ENCODE results near the gene ITGA11.

Gene ITGA11

DNA sequence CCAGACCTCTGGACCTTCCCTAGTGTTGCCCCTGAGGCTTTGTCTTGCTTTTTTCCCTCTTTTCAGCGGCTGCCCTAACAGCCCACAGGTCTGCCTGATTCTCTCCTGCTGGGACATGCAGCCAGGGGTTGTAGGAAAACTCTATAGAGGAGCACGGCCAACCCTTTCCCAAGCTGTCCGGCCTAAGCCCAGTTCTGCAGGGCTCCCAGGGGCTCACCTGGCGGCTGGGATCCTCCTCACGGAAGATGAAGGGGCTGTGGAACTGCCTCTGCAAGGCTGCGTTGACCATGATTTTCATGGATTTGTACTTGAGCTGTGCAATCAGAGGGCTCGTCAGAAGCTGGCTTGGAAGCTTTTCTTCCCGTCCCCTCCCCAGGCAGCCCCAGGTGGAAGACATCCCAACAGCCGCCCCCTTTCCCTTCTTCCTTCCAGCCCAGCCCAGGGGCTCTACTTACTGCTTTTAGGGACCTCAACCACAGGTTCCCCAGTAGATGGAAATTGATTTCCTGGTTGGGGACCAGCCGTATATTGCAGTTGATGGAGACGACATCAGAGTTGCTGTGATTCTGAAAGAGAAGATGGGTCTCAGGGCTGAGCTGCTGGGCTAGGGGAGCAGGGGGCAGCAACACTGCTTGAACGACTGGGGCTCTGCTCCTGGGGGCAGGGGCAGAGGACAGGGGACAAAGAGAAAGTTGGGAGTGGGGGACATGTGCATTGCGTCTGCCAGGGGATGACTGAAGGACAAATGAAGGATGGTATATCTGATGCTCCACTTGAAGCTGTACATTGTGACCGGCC, 124.6 kb downstream of the ITGA11 start:
- DNase-seq = no peak

DNA sequence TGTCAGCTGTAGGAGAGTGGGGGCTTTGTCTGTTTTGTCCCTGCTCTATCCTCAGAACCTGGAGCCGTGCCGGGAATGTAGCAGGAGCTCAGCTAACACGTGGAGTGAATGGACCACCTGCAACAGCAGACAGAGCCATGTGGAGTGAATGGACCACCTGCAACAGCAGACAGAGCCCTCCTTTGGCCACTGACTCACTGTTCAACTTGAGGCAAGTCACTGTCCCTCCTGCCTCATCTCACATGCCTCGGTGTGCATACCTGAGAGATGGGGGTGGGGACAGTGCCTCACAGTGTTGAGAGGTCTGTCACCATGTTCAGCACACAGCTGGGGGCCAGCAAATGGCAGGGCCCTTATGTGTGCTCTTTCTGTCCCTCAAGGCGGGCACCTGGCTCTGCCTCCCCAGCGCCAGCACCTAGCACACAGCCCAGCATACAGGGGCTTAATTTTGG, 126.5 kb downstream of the ITGA11 start:
- no peak for DNase-seq

DNA sequence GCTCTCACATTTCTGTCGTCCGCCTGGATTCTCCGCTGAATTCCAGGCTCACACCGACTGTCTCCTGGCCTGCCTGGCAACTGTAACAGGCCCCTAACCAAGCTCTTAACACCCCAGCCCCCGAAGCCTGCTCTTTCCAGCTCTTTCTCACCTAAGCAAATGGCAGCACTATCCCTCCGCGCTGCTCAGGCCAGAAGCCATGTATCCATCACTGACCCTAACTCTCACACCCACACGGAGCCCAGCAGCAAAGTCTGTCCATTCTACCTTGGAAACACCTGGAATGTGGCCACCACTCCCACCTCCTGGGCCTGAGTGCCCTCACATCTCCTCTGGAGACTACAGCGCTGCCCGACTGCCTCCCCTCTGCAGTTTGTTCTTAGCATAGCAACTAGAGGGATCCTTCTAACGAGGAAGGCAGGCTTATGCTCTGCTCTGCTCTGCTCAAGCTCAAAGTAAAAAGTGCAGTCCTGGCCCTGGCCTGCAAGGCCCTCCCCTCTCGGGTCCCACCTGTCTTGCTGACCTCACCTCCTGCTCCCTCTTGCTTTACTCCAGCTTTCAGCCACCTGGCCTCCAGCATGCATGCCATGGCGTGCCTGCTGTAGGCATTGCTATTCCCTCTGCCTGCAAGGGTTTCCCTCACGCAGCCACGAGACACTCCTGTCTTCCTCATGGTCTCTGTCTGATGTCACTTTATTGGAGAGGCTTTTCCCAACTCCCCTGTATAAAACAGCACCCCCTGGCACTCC, 127.2 kb downstream of the ITGA11 start:
- DNase-seq = no peak

DNA sequence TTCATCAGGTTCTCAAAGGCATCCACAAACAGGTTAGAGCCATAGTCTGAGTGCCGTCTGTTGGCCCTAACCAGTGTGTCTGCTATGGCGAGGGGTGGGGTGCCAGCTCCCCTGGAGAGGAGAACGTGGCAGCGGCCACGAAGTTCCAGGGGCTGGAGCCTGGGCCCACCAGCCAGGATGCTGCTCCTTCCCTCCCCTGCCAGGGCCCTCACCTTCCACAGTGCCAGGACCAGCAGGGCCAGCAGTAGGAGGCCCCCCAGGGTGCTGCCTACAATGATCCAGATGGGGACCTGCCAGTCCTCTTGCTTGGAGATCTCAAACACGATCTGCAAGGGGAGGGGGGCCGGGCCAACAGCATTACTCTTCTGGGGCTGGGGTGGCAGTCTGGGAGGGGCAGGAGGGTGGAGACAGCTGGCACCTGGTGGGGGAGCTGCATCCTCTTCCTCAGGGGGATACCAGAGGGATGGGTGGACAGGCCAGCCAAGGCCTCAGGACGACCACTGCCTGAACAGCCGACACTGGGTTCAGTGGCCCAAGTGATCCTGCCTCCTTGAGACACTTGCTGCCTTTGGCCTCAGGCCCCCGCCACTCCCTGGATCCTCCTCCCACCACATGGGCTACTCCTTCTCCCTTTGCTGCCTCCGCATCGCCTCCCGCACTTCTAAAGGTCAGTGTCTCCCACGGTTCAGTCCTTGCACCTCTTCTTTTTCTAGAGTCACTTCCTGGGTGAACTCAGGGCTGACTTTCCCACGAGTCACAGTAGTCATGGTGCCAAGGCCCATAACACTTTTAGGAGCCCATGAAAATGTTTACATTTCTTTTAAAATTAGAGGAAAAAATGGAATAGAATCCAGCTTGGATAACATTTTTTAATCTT, 128.2 kb downstream of the ITGA11 start:
- DNase-seq = no peak

DNA sequence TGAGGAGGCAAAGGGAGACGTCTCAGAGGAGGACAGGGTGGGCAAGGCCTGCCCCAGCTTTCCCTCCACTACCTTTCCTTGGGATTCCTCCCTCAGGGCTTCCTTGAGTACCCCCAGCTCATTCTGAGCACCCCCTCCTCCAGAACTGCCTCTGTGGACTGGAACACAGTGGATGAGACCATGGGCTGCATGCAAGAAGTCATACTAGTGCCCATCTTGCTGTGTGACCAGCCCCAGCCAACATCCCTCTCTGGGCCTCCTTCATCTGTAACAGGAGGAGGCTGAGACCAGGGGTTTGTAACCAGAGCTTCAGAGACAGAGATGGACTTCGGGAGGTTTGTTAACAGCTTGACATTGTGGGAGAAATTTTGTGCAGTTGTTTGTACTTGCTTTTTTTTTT, 128.8 kb downstream of the ITGA11 start:
- no peak for DNase-seq

DNA sequence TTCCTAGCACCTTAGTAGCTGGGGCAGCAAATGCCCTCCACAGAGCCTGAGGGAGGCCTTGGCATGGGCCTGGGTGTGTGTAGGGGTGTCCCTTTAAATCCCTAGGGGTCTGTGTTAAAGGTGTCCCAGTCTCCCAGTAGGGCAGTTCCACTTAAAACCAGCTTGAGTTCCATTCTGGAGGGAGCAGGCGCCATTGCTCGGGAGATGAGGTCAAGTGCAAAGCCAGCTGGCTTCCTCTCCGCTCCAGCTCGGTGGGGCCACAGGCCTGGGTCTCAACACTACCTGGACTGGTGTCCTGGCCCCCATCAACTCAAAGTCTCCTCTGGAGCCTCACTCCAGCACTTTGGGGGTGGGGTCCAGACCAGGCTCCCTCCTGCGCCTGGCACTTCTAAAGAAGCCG, 129.2 kb downstream of the ITGA11 start:
- no peak for DNase-seq

DNA sequence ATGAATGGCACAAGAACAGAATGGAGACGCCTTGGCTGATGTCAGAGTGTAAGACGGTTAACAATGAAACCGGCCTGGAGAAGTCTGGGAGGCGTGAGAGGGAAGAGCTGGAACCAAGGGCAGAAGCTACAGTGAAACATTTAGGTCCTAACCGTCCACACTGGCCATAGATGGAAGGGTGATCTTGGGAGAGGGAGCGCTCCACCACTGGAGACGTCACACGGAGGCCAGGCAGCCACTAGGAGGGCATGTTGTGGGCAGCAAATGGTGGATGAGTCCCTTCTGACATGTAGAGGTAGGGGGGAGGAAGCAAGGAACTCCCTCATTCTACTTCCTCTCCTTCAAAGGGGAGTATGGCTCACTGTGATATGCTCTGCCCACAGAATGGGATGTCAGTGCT, 130.7 kb downstream of the ITGA11 start:
- no peak for DNase-seq

DNA sequence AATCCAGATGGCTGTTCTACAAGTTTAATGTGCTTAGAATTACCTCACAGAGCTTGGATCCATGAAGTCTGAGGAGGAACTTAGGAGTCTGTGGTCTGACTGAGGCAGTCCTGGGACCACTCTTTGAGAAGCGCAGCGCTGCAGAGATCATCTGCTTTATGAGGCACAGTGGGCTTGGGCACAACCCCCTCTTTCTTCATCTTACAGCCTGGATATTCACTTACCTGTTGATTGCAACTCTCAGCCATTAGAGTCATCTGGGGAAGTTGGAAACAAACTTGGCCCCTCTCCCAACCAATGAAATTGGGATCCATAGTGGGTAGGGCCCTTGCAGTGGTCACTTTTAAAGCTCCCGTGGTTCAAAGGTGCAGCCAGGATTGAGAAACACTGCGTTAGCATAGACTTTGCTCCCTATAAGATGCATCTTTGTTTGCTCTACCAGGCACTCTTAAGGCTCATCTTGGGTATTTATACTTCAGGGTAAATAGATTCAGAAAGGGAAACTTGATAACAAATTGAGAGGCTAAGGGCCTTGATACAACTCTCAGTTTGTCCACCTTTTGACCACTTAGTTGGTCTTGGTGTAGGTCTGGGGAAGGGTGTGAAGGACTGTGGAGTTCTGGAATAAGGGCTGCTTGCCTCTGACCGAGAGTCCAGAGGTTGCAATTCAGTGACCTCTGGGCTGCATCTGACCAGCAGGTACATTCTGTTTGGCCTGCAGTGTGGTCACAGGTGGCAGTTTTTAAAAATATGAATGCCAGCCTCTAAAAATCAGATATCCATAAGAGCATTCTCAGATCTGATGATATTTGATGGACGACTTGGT, 131.6 kb downstream of the ITGA11 start:
- no peak for DNase-seq

DNA sequence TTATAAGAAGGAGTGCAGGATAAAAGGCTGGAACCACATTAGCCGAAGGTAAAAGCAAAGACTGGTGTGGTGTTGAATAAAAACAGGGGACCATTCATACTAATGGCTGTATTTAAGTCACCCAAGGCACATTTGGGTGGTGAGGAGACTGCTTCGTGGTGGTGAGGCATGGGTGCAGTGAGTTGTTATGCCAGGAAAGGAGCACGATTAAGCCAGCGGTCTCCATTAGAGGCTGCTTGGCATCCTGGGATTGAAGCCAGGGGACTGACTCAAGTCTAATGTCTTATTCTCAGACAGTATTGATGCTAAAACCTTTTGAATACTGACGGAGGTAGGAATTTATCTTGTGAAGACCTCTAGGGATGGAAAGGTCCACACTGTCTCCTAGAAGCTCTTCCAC, 132.5 kb downstream of the ITGA11 start:
- no peak for DNase-seq

DNA sequence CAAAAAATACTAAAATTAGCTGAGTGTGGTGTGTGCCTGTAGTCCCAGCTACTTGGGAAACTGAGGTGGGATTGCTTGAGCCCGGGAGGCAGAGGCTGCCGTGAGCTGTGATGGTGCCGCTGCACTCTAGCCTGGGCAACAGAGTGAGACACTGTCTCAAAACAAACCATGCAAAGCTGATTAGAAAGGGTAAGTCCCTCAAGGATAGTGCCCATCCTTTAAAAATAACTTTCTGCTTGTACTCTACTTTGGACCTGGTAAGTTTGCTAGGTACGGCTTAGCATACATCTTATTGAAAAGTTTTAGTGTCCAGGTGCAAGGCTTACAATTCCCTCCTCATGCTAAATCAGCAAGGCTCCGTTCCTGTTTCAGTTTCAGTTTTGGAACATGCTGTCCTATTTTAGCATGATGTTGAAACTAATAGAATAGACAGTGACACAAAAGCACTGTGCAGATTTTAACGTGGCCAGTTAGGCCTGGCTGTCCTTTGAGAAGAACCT, 133.0 kb downstream of the ITGA11 start:
- DNase-seq = no peak

DNA sequence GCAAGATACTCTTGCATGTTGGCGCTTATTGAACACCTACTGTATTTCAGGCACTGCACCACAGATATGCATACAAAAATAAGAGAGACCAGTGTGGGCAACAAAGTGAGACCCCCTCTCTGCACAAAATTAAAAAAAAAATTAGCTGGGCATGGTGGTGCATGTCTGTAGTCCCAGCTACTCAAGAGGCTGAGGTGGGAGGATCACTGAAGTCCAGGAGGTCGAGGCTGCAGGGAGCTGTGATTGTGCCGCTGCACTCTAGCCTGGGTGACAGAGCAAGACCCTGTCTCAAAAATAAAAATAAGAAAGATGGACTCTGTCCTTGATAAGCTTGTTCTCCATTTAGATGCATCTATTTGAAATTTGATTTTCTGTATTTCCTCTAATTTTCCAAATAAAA, 133.6 kb downstream of the ITGA11 start:
- DNase-seq = no peak

DNA sequence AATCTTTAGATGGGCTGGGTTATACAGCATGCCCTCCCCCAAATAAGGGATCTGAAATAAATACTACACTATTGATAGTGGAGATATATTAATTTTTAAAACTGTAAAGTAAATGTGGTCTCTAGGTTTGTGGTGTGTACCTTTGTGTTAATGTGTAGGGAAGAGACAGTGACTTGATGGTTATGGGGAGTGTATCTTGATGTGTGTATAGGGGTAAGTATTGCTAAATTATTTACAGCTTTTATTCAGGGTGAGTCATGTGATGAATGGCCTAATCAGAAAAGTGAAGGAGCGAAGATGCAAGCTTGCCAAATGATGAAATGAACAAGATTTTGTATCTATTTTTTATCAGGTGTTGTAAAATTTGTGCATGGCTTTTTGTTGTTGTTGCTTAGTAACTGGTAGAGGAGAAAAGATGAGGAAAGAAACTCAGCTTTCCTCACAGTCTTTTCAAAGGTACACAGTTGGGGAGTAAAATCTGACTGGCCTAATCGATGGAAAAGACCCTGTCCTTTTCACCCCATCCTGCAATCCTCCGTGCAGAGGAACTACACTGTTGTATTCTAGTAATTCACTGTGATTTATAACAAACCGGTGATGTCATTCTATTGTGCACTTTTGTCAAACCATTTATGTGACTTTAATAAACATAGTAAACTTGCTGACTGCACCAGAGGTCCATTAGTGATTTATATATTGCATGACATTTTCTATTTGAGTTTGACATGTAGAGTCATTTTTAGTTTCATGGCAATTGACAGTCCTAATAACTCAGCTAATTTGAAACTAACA, 136.8 kb downstream of the ITGA11 start:
- no peak for DNase-seq

DNA sequence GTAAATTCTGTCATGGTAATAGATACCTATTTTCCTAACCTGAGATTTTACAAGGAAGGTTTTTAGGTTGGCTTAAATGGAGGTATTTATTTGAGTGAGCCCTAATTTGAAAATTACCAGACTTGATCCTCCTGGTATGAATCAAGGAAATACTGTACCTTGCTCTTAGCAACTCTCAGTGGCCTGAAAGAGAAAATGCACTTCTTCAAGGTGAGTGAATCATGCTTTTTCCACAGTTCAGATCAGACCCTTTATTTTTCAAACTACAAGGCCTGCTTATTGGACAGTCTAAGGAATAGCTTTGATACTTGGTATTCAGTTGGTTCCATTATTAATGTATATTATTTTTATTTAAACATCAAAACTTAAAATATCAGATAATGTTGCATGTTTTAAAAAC, 139.0 kb downstream of the ITGA11 start:
- no peak for DNase-seq

DNA sequence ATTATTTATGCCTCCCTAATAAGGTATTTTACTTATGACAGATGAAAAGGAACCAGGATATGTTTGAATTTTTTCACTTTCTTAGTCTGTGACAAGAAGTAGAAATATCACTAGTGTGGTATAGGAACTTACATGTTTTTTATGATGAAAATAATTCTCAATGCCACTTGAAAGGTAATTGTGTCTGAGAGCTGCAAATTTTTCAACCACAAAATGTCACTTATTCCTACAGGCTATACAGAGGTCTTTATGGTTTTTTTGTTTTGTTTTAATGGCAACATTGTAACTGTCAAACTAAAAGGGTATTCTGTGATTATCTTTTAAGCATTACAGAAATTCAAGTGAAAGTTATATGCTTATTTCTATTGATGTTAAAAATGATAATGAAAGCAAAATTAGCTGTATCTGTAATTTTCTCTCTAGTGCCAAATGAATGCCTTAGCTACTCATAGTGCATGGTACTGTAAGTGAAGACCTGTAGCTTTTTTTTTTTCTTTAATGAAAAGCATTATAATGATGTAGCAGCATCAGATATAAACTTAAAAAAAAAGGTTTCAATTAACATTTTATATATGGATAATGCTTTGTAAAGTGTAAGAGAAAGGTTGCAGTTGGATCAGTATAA, 139.7 kb downstream of the ITGA11 start:
- no peak for DNase-seq

DNA sequence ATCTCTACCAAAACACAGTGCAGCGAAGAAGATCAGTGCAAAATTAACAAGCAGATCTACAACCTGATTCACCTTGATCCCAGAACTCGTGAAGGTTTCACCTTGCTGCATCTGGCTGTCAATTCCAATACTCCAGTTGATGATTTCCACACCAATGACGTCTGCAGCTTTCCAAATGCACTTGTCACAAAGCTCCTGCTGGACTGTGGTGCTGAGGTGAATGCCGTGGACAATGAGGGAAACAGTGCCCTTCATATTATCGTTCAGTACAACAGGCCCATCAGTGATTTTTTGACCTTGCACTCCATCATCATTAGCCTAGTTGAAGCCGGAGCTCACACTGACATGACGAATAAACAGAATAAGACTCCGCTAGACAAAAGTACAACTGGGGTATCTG, 141.2 kb downstream of the ITGA11 start:
- no peak for DNase-seq

DNA sequence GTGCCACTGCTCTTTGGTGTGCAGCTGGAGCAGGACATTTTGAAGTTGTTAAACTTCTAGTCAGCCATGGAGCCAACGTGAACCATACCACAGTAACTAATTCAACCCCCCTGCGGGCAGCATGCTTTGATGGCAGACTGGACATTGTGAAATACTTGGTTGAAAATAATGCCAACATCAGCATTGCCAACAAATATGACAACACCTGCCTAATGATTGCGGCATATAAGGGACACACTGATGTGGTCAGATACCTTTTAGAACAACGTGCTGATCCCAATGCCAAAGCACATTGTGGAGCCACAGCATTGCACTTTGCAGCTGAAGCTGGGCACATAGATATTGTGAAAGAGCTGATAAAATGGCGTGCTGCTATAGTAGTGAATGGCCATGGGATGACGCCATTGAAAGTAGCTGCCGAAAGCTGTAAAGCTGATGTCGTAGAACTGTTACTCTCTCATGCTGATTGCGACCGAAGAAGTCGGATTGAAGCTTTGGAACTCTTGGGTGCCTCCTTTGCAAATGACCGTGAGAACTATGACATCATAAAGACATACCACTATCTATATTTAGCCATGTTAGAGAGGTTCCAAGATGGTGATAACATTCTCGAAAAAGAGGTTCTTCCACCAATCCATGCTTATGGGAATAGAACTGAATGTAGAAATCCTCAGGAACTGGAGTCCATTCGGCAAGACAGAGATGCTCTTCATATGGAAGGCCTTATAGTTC, 142.2 kb downstream of the ITGA11 start:
- no peak for DNase-seq

DNA sequence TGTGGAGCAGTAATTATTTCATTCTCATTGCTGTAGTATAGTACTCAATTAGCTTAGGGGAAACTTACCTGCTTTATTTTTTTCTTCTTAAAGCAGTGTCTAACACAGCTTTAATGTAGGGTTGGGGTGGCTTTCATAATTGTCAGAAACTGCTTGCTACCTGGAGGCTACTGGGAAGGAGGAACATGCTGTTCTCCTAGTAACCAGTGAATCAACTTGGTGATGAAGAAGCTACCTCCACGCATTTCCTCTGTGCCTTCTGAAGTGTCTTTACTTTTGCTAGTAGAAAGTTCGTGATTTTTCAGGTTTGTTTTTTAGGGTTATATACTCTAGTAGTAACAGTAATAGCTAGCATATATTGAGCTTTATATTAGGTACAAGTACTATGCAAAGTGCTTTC, 142.9 kb downstream of the ITGA11 start:
- no peak for DNase-seq

DNA sequence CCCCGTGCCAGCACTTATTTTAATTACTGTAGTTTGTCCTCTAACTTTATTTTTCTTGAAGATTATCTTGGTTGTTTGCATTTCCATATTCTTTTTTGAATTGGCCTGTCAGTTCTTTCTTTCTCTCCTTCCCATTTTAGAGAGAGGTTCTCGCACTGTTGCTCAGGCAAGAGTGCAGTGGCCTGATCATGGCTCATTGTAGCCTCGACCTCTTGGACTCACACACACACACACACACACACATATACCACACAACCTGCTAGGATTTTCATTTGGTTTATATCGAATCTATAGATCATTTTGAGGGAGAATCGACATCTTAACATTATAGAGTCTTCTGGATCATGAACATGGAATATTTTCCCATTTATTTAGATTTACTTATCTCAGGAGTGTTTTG, 145.7 kb downstream of the ITGA11 start:
- no peak for DNase-seq

DNA sequence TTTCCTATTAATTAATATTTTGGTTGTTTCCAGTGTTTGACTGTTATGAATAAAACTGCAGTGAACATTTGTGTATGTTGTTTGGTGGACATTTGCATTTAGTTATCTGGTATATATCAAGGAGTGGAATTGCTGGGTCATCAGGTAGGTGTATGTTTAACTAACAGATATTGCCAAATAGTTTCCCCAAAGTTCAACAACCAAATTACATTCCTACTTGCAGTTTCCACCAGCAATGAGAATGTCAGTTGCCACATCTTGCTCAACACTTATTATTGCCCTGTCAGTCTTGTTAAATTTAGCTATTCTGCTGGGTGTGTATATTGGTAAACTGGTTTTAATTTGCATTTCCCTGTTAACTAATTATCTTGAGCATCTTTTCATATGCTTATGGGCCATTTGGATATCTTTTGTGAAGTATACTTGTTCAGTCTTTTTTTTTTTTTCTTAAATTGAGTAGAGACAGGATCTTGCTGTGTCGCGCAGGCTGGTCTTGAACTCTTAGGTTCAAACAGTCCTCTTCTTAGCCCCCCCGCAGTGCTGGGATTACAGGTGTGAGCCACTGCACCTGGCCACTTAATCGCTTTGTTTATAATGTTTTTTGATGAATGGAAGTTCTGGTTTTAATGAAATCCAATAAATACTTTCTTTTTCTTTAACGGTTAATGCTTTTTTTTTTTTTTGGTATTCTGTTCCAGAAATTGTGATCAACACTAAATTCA, 146.5 kb downstream of the ITGA11 start:
- no peak for DNase-seq
